Measurements from ENCODE around the gene SAPCD2. TPM values are rescaled to one million over a fixed set of nuclear protein-coding genes. Genes with fewer than 3 reads are reported as not detected.

SAPCD2 gene
- total and polyA plus RNA-seq, 2 experiments from 2014 or later: 13.4 to 60.3 TPM

DNA sequence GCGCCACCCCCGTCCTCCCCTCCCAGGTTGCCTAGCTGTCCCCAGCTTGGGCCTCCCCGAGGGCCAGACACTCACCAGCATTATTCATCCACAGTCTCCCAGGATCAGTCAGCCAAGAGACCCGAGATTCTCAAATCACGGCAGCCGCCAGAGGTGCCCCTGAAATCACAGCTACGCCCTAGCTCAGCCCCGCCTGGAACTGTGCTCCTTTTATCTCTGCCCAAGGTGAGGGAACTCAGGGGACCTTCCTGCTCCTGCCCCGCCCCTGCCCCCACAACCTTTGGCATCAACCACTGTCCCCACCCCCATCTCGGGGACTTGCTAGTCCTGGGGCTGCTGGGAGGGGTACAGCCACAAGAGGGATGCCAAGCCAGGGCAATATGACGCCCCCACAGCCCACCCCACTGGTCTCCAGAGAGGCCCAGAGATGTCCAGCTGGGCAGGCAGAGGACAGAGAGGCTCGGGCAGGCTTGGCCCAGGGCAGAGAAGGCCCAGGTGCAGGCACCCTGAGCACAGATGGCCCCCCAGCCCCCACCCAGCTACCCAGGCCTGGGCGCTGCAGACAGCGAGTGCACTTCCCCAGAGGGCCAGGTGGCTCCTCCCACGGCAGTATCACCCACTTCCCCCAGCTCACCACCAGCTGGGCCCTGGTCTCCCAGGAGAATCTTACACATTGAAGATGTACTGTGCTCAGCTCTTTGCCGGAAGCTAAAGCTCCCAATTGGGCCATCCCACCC is 38.3 kb downstream of the SAPCD2 start, which contains the start of gene FUT7:
Gene FUT7, minus strand, starts transcription at position 185 of the 737 bp plus-strand sequence. Its CDS starts 97 bp downstream, at position 88.
- TF ChIP-seq CREB1 (CRISPR knock-in tag; IDR thresholded peaks at IDR 0.05; ENCODE audit: low read depth) (no peak), NANOG (IDR thresholded peaks at IDR 0.05; ENCODE audit: borderline replicate concordance) (no peak), EZH2phosphoT487 (IDR thresholded peaks at IDR 0.05; ENCODE audit: unreplicated experiment) (no peak), ZNF114 (CRISPR knock-in tag; IDR thresholded peaks at IDR 0.05) (no peak), JUNB (IDR thresholded peaks at IDR 0.05; ENCODE audit: unreplicated experiment) (no peak)
- TF ChIP-seq, protein P1, sequence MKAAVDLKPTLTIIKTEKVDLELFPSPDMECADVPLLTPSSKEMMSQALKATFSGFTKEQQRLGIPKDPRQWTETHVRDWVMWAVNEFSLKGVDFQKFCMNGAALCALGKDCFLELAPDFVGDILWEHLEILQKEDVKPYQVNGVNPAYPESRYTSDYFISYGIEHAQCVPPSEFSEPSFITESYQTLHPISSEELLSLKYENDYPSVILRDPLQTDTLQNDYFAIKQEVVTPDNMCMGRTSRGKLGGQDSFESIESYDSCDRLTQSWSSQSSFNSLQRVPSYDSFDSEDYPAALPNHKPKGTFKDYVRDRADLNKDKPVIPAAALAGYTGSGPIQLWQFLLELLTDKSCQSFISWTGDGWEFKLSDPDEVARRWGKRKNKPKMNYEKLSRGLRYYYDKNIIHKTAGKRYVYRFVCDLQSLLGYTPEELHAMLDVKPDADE (IDR thresholded peaks at IDR 0.05): no peak
- TF ChIP-seq, protein P2, sequence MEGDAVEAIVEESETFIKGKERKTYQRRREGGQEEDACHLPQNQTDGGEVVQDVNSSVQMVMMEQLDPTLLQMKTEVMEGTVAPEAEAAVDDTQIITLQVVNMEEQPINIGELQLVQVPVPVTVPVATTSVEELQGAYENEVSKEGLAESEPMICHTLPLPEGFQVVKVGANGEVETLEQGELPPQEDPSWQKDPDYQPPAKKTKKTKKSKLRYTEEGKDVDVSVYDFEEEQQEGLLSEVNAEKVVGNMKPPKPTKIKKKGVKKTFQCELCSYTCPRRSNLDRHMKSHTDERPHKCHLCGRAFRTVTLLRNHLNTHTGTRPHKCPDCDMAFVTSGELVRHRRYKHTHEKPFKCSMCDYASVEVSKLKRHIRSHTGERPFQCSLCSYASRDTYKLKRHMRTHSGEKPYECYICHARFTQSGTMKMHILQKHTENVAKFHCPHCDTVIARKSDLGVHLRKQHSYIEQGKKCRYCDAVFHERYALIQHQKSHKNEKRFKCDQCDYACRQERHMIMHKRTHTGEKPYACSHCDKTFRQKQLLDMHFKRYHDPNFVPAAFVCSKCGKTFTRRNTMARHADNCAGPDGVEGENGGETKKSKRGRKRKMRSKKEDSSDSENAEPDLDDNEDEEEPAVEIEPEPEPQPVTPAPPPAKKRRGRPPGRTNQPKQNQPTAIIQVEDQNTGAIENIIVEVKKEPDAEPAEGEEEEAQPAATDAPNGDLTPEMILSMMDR (conservative IDR thresholded peaks at IDR 0.05; ENCODE audit: low read depth in 2 of 2): no peak
- Mint-ChIP-seq H3K36me3 (ENCODE audit: low read depth) (no peaks in the 10 kb centered on the region), H3K4me1 (no peaks in the 10 kb centered on the region; the same call in 2 of the 3 replicates), H3K4me3 (no peak within 1 kb of the TSS), H3K9me3 (no peaks in the 10 kb centered on the region), H3K27ac (no peak within 1 kb of the TSS), H3K27me3 (ENCODE audit: insufficient read depth, low read depth, poor library complexity) (peaks cover 23% of the 10 kb centered on the region)
- DNase-seq (ENCODE audit: low spot score) (no peak), ATAC-seq (no peak)
- Histone ChIP-seq H3K4me2 (no peak within 1 kb of the TSS), H4K20me1 (replicated peaks; ENCODE audit: insufficient read depth) (no peaks in the 10 kb centered on the region), H3K36me3 (ENCODE audit: insufficient read depth) (no peaks in the 10 kb centered on the region), H3K4me3 (no peak within 1 kb of the TSS), H3K9me2 (ENCODE audit: insufficient read depth) (no peaks in the 10 kb centered on the region), H3K27ac (ENCODE audit: low read depth) (no peak within 1 kb of the TSS), H3F3A (replicated peaks; ENCODE audit: low read depth) (0 out of 2 replicates have a peak, but pooled peaks cover 3% of the 10 kb centered on the region), H3K27me3 (ENCODE audit: insufficient read depth) (peaks cover 16% of the 10 kb centered on the region), H3K79me2 (replicated peaks; ENCODE audit: insufficient read depth) (no peaks in the 10 kb centered on the region), H3K4me1 (ENCODE audit: insufficient read depth) (0 out of 2 replicates have a peak, but pooled peaks cover 3% of the 10 kb centered on the region), H2AFZ (no peak within 1 kb of the TSS)

DNA sequence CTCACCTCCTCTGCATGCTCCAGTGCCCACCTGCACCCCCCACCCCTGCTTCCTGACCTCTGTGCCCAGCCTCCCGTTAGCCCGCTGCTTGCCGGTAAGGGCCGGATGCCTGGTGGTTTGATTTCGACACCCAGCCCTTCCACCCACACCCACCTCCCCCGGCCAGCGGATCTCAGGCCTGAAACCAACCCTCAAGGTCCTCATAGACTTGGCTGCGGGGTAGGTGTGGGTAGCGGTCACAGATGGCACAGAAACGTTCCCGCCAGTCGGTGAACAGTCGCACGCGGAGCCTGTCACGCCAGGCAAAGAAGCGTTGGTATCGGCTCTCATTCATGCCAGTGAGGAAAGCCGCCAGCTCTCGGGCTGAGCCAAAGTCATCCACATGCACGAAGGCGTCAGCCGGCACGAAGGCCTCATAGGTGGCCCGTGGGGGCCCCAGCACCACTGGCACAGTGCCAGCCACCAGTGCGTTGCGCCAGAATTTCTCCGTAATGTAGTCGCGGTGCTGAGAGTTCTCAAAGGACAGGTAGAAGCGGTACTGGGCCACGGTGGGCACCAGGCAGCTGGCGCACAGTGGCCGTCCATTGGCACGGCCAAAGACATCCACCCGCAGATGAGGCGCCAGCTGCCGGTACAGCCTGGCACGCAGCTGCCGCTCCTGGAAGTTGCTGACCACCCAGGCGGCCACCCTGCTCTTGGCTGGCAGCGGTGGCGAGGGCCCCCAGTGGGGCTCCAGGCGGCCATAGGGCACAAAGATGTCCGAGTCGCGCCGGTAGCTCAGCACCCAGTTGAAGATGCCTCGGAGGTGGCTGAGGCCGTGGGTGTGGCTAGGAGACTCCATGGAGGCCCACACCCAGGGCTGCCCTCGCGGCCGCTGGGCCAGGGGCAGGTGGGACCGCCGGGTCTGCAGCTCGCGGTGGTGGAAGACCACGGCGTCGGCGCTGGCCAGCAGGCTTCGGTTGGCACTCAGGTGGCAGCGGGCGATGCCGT is 39.5 kb downstream of the SAPCD2 start:
- H3K36me3 ChIP-seq (ENCODE audit: insufficient read depth): no peaks in the 10 kb centered on the region
- H3K4me3 ChIP-seq: no peak overlapping the region
- ATAC-seq (no peak), DNase-seq (ENCODE audit: low spot score) (no peak)
- no peaks in the 10 kb centered on the region for H4K20me1 ChIP-seq (replicated peaks; ENCODE audit: insufficient read depth)
- no peaks in the 10 kb centered on the region for H3K9me2 ChIP-seq (ENCODE audit: insufficient read depth)
- H3F3A ChIP-seq (replicated peaks; ENCODE audit: low read depth): 0 out of 2 replicates have a peak, but pooled peaks cover 3% of the 10 kb centered on the region
- peaks cover 21% of the 10 kb centered on the region for H3K27me3 ChIP-seq (ENCODE audit: insufficient read depth)
- peaks cover 26% of the 10 kb centered on the region for H3K27me3 Mint-ChIP-seq (ENCODE audit: insufficient read depth, low read depth, poor library complexity)
- H3K4me2 ChIP-seq: no peak overlapping the region
- H3K4me1 Mint-ChIP-seq: no peaks in the 10 kb centered on the region; the same call in 2 of the 3 replicates
- no peaks in the 10 kb centered on the region for H3K36me3 Mint-ChIP-seq (ENCODE audit: low read depth)
- H3K9me3 Mint-ChIP-seq: no peaks in the 10 kb centered on the region
- H3K79me2 ChIP-seq (replicated peaks; ENCODE audit: insufficient read depth): no peaks in the 10 kb centered on the region
- no peak overlapping the region for H3K27ac Mint-ChIP-seq
- H3K4me3 Mint-ChIP-seq: no peak overlapping the region
- 0 out of 2 replicates have a peak, but pooled peaks cover 3% of the 10 kb centered on the region for H3K4me1 ChIP-seq (ENCODE audit: insufficient read depth)
- H3K27ac ChIP-seq (ENCODE audit: low read depth): no peak overlapping the region
- no peak overlapping the region for H2AFZ ChIP-seq
- TF ChIP-seq EZH2phosphoT487 (IDR thresholded peaks at IDR 0.05; ENCODE audit: unreplicated experiment) (no peak), EZH2 (IDR thresholded peaks at IDR 0.05; ENCODE audit: low read depth, unreplicated experiment) (no peak), CREB1 (CRISPR knock-in tag; IDR thresholded peaks at IDR 0.05; ENCODE audit: low read depth) (no peak), POLR2AphosphoS5 (IDR thresholded peaks at IDR 0.05; ENCODE audit: low read depth) (no peak), JUNB (IDR thresholded peaks at IDR 0.05; ENCODE audit: unreplicated experiment) (no peak)
- TF ChIP-seq, protein P3, sequence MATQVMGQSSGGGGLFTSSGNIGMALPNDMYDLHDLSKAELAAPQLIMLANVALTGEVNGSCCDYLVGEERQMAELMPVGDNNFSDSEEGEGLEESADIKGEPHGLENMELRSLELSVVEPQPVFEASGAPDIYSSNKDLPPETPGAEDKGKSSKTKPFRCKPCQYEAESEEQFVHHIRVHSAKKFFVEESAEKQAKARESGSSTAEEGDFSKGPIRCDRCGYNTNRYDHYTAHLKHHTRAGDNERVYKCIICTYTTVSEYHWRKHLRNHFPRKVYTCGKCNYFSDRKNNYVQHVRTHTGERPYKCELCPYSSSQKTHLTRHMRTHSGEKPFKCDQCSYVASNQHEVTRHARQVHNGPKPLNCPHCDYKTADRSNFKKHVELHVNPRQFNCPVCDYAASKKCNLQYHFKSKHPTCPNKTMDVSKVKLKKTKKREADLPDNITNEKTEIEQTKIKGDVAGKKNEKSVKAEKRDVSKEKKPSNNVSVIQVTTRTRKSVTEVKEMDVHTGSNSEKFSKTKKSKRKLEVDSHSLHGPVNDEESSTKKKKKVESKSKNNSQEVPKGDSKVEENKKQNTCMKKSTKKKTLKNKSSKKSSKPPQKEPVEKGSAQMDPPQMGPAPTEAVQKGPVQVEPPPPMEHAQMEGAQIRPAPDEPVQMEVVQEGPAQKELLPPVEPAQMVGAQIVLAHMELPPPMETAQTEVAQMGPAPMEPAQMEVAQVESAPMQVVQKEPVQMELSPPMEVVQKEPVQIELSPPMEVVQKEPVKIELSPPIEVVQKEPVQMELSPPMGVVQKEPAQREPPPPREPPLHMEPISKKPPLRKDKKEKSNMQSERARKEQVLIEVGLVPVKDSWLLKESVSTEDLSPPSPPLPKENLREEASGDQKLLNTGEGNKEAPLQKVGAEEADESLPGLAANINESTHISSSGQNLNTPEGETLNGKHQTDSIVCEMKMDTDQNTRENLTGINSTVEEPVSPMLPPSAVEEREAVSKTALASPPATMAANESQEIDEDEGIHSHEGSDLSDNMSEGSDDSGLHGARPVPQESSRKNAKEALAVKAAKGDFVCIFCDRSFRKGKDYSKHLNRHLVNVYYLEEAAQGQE (IDR thresholded peaks at IDR 0.05; ENCODE audit: unreplicated experiment): no peak
